OCI-LY7 (cell line): ENCODE measurements around the gene CYP24A1. TPM values are rescaled to one million over a fixed set of nuclear protein-coding genes. Genes with fewer than 3 reads are reported as not detected.

Experiments used
- BruUV-seq: library from RNA; stranded (reverse); fragments of 400-500 nt; replicated peaks from 2 replicates; lab custom pipeline; 2021; lab: Mats Ljungman, UMichigan
- CTCF ChIA-PET: fragments of 300-600 bp; sonication (Branson Sonifier 250); formaldehyde crosslinking; loops from one replicate; lab custom pipeline; 2022; ENCODE audit warnings: antibody characterized with exemption; ENCODE audit not compliant: unreplicated experiment; lab: Charles Lee
- POLR2A ChIA-PET: fragments of 300-600 bp; sonication (Branson Sonifier 250); formaldehyde crosslinking; loops from one replicate; lab custom pipeline; 2022; ENCODE audit warnings: antibody characterized with exemption; lab: Charles Lee
- DNase-seq: peaks from one replicate; pipeline ENCODE4 v3.0.0-alpha.2; 2015; ENCODE audit warnings: low spot score
- H2AFZ ChIP-seq: fragments of 200-600 bp; sonication (generic), shearing (Covaris generic); 2 replicates; pipeline ENCODE4 v1.6.1; 2014; ENCODE audit warnings: mild to moderate bottlenecking, antibody characterized with exemption, low read length, moderate library complexity
- H3K27ac ChIP-seq: fragments of 200-600 bp; sonication (generic); 2 replicates; pipeline ENCODE4 v1.5.1; 2014; ENCODE audit warnings: mixed run types, low read depth, mild to moderate bottlenecking, moderate library complexity, low read length, inconsistent platforms; ENCODE audit not compliant: poor library complexity, severe bottlenecking
- H3K36me3 ChIP-seq: fragments of 200-600 bp; sonication (generic); 2 replicates; pipeline ENCODE4 v1.6.1; 2014; ENCODE audit warnings: mild to moderate bottlenecking, antibody characterized with exemption, low read length, moderate library complexity, mixed read lengths; ENCODE audit not compliant: insufficient read depth
- H3K4me1 ChIP-seq: fragments of 200-600 bp; sonication (generic); 2 replicates; pipeline ENCODE4 v1.5.1; 2014; ENCODE audit warnings: mild to moderate bottlenecking, low read length; ENCODE audit not compliant: insufficient read depth, poor library complexity, severe bottlenecking
- H3K4me2 ChIP-seq: fragments of 200-600 bp; sonication (generic); 2 replicates; pipeline ENCODE4 v1.6.1; 2014; ENCODE audit warnings: mild to moderate bottlenecking, low read length
- H3K4me3 ChIP-seq: fragments of 200-600 bp; sonication (generic); 2 replicates; pipeline ENCODE4 v1.5.1; 2014; ENCODE audit warnings: mild to moderate bottlenecking, low read depth, low read length; ENCODE audit not compliant: poor library complexity, severe bottlenecking
- H3K79me2 ChIP-seq: fragments of 200-600 bp; sonication (generic); 2 replicates; pipeline ENCODE4 v1.6.1; 2016; ENCODE audit warnings: low read depth, mild to moderate bottlenecking, low read length, moderate library complexity, mixed read lengths; ENCODE audit not compliant: insufficient read depth
- H3K9me2 ChIP-seq: fragments of 200-600 bp; sonication (generic); 2 replicates; pipeline ENCODE4 v1.6.1; 2016; ENCODE audit warnings: mild to moderate bottlenecking, low read length, mixed read lengths; ENCODE audit not compliant: insufficient read depth
- H3K9me3 ChIP-seq: fragments of 200-600 bp; sonication (generic); 2 replicates; pipeline ENCODE4 v1.6.1; 2014; ENCODE audit warnings: mild to moderate bottlenecking, mixed run types, low read length, mixed read lengths
- H4K20me1 ChIP-seq: fragments of 200-600 bp; sonication (generic); 2 replicates; pipeline ENCODE4 v1.6.1; 2014; ENCODE audit warnings: mild to moderate bottlenecking, antibody characterized with exemption, low read length, moderate library complexity, mixed read lengths; ENCODE audit not compliant: insufficient read depth
- CTCF ChIP-seq: fragments of 200-600 bp; sonication (generic); conservative IDR thresholded peaks from 2 replicates; pipeline ENCODE4 v1.5.1; 2014; ENCODE audit warnings: mild to moderate bottlenecking, antibody characterized with exemption, low read length, moderate library complexity, mixed read lengths
- EZH2phosphoT487 ChIP-seq: fragments of 200-600 bp; sonication (generic); IDR thresholded peaks from 2 replicates; pipeline ENCODE4 v1.6.1; 2018; ENCODE audit warnings: low read depth, borderline replicate concordance, mild to moderate bottlenecking, mixed run types, antibody characterized with exemption, low read length, moderate library complexity, mixed read lengths
- intact Hi-C: fragments of 100-400 bp; cut with micrococcal nuclease; formaldehyde crosslinking; loops from one replicate; pipeline ENCODE4 v1.10.0; 2022; ENCODE audit not compliant: unreplicated experiment
- total RNA-seq, 2 experiments: library from RNA; depleted of rRNA in 1 of 2; stranded (reverse); fragments of >200 nt in 1 of 2; shearing (Covaris generic) in 1 of 2; gene quantifications; 2 replicates each; pipeline ENCODE4 v1.2.3, GENCODE V29; 2014 to 2022

CYP24A1 gene
- total RNA-seq, 2 experiments from 2014 or later: not detected

DNA sequence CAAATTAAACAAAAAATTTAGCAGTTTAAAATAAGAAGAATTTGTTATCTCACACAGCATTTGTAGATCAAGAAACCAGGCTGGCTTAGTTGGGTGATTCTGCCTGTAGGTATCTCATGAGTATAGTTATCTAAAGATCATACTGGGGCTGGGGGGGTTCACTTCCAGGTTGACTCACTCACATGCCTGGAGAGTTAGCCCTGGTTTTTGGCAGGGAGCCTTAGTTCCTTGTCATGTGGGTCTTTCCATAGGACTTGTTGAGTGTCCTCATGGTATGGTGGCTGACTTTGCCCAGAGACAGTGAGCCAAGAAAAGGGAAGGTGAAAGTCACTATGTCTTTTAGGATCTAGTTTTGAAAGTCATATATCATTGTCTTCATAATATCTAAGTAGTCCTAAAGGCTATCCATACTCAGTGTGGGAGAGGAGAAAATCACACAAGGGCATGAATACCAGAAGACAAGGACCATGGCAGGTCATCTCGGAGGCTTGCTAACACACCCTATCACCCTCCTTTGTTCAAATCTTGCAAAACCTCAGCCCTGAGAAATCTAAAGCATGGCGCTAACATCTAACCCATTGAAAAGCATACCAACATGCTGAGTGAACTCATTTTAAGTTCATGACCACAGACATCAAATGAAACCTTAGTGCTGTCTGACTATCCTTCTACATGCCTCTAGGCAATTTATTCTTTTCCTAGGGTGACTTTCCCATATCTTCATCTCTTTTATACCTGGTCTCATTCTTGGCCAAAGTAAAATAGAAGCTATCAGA, 39.2 kb downstream of the CYP24A1 start:
- TF ChIP-seq EZH2phosphoT487 (no peak), CTCF (no peak)
- H3K27ac ChIP-seq: no peak overlapping the region
- H3K36me3 ChIP-seq: no peaks in the 10 kb centered on the region
- no peaks in the 10 kb centered on the region for H3K9me3 ChIP-seq
- no peak for DNase-seq
- H2AFZ ChIP-seq: no peak overlapping the region
- H3K9me2 ChIP-seq: no peaks in the 10 kb centered on the region
- BruUV-seq: no TSS peak
- ChIA-PET CTCF (no interaction called here), POLR2A (no interaction called here)
- H4K20me1 ChIP-seq: no peaks in the 10 kb centered on the region
- H3K4me3 ChIP-seq: no peak overlapping the region
- H3K79me2 ChIP-seq: no peaks in the 10 kb centered on the region
- H3K4me2 ChIP-seq: no peak overlapping the region
- H3K4me1 ChIP-seq: no peaks in the 10 kb centered on the region
- intact Hi-C loops: no loop called here

GRCh38 chr20:54133434-54134427, 40.1 kb downstream of the CYP24A1 start:
- CTCF ChIA-PET: no interaction called here
- Histone ChIP-seq H3K4me2 (no peak overlapping the region), H3K4me3 (no peak overlapping the region), H3K79me2 (no peaks in the 10 kb centered on the region), H3K27ac (no peak overlapping the region), H2AFZ (no peak overlapping the region), H3K4me1 (no peaks in the 10 kb centered on the region), H3K9me2 (no peaks in the 10 kb centered on the region), H3K36me3 (no peaks in the 10 kb centered on the region), H4K20me1 (no peaks in the 10 kb centered on the region), H3K9me3 (no peaks in the 10 kb centered on the region)
- intact Hi-C loops: no loop called here
- DNase-seq: no peak
- no TSS peak for BruUV-seq
- TF ChIP-seq EZH2phosphoT487 (no peak), CTCF (no peak)
- POLR2A ChIA-PET: interaction anchor here (0.5 kb wide), 1 partner anchor 655 kb away, joined by 3 read pairs; no protein-coding TSS in a partner anchor
